NCI-H82 (cell line): ENCODE measurements around the gene FEZF2.

Experiments
- DNase-seq: peaks from one replicate; lab custom pipeline; 2025; lab: John Stamatoyannopoulos, UW

The FEZF2 gene

GRCh38 chr3:62372621-62373041 is 719 bp downstream of the FEZF2 start:
- DNase-seq, result peak; percentile 28

- peak; percentile 23 for DNase-seq
Observed at GRCh38 chr3:62371720-62372591, 1.4 kb downstream of the FEZF2 start.

GRCh38 chr3:62370858-62371719 is 2.3 kb downstream of the FEZF2 start:
- no peak for DNase-seq

GRCh38 chr3:62370112-62370857 is 3.1 kb downstream of the FEZF2 start:
- DNase-seq, result no peak

GRCh38 chr3:62369476-62369743 is 3.9 kb downstream of the FEZF2 start:
- DNase-seq, result no peak

GRCh38 chr3:62368705-62369475 is 4.5 kb downstream of the FEZF2 start:
- peak; percentile 75 for DNase-seq

- DNase-seq, result no peak
Observed at GRCh38 chr3:62368290-62368704, 5.1 kb downstream of the FEZF2 start.

GRCh38 chr3:62367763-62368195 is 5.6 kb downstream of the FEZF2 start:
- DNase-seq, result no peak

- DNase-seq, result no peak
Observed at GRCh38 chr3:62366126-62366484, 7.2 kb downstream of the FEZF2 start.

GRCh38 chr3:62365391-62366125 is 7.8 kb downstream of the FEZF2 start:
- DNase-seq, result no peak

GRCh38 chr3:62364191-62364590 is 9.2 kb downstream of the FEZF2 start:
- DNase-seq, result no peak

GRCh38 chr3:62363275-62363674 is 10.1 kb downstream of the FEZF2 start:
- no peak for DNase-seq

- no peak for DNase-seq
Observed at GRCh38 chr3:62361824-62362223, 11.5 kb downstream of the FEZF2 start.

GRCh38 chr3:62361261-62361660 is 12.1 kb downstream of the FEZF2 start:
- no peak for DNase-seq

GRCh38 chr3:62359531-62359930 is 13.8 kb downstream of the FEZF2 start:
- DNase-seq, result no peak

GRCh38 chr3:62356356-62356755 is 17.0 kb downstream of the FEZF2 start:
- DNase-seq, result no peak

GRCh38 chr3:62355703-62356102 is 17.6 kb downstream of the FEZF2 start:
- DNase-seq, result no peak

GRCh38 chr3:62343755-62344154 is 29.6 kb downstream of the FEZF2 start:
- no peak for DNase-seq

- DNase-seq, result peak; percentile 89
Observed at GRCh38 chr3:62335196-62335595, 38.2 kb downstream of the FEZF2 start.

- DNase-seq, result peak; percentile 47
Observed at GRCh38 chr3:62332835-62333244, 40.5 kb downstream of the FEZF2 start.

- DNase-seq, result no peak
Observed at GRCh38 chr3:62332017-62332416, 41.3 kb downstream of the FEZF2 start.
